GM19467 (cell line): ENCODE measurements around the gene FAM151A.
A peak's percentile ranks its signal among the peaks of the same experiment; 100 is the strongest.

ENCODE experiments used
- ATAC-seq: cut with Tn5 transposase; IDR thresholded peaks from one replicate; pipeline ENCODE4 v1.9.1; 2021; ENCODE audit warnings: mild to moderate bottlenecking, moderate library complexity; ENCODE audit not compliant: unreplicated experiment

The FAM151A gene

GRCh38 chr1:54623216-54624007, at the start of gene FAM151A:
FAM151A (minus strand) TSS chr1:54623525; CDS start chr1:54623395, 130 bp downstream.
- no peak for ATAC-seq

- ATAC-seq: peak; percentile 63
These were observed 48.8 kb upstream of the FAM151A start for GRCh38 chr1:54671985-54672608.

DNA sequence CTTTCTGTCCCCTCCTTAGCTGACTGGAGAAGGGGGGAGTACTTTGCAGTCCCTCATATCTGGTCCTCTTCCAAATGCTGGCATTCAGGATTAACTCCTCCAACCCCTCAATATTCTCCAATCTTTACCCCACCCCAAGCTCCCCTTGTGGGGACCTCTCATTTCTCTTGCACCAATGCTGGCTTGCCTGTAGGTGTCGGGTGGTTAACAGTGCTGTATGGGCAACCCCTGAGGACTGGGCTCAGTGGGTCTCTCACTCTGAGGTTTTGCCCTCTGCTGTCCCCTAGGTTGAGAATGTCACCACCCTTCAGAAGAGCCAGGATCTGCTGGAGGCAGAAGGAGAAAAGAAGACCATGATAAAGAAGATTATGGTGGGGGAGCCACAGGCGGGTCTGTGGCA, 45.2 kb upstream of the FAM151A start:
- no peak for ATAC-seq

DNA sequence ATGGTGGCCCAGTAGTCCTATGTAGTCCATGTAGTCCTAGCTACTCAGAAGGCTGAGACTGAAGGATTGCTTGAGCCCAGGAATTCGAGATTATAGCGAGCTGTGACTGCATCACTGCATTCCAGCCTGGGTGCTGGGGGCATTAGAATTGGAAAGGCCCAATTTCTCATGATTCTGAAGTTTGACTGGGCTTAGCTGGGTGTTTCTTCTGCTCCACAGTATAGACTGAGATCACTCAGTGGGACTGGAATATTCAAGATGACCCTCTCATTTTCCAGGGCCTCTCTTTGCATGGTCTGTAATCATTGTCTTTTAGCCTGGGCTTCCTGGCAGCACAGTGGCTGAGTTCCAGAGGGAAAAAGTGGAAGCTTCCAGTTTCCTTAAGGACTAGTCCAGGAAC, 44.5 kb upstream of the FAM151A start:
- no peak for ATAC-seq

GRCh38 chr1:54666333-54666732, 43.0 kb upstream of the FAM151A start:
- no peak for ATAC-seq

GRCh38 chr1:54665852-54666251, 42.5 kb upstream of the FAM151A start:
- ATAC-seq: no peak

- ATAC-seq: no peak
These were observed 41.0 kb upstream of the FAM151A start for GRCh38 chr1:54664364-54664763.

GRCh38 chr1:54663725-54664124, 40.4 kb upstream of the FAM151A start:
- no peak for ATAC-seq

DNA sequence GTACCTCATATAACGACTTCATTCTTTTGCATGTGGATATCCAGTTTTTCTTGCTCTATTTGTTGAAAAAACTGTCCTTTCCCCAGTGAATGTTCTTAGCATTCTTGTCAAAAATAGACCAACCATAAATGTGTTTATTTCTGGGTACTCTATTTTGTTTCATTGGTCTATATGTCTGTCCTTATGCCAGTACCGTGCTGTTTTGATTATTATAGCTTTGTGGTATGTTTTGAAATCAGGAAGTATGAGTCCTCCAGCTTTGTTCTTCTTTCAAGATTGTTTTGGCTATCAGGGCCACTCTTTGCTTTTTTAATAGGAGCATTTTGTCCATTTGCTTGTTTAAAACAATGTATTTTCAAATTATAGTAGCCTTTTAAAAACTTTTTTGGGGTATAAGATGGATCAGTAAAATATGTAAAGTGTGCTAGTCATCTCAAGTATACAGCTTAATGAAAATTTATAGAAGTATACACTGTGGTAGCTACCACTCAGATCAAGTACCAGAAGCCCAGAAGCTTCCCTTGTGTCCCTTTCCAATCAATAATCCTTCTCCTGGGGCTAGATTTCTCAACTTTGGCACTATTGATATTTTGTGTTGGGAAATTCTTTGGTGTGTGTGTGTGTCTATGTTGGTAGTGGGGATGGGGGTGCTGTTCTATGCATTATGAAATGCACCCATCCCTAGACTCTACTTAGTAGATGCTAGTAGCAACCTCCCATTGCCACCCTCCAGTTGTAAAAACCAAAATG, 35.0 kb upstream of the FAM151A start:
- no peak for ATAC-seq

GRCh38 chr1:54653036-54653435, 29.7 kb upstream of the FAM151A start:
- no peak for ATAC-seq

DNA sequence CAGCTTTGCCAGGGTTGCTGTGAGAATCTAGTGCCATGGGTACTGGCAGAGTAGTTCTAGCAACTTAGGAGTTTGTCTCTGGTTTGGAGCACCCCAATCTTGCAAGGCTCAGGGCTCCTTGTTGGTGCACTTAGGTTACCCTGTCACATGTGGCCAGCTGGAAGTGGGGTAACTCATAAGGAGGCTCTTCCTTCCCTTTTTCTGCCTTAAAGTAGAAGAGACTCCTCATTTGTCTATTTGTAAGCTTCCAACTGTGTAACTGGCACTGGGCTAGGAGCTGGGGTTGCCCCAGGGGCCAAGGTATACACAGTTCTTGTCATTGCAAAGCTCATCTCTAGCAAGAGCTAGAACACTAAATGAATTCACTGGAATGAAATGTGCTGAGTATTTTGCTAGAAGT, 28.8 kb upstream of the FAM151A start:
- ATAC-seq: no peak

- no peak for ATAC-seq
These were observed 28.3 kb upstream of the FAM151A start for GRCh38 chr1:54651608-54652007.

- no peak for ATAC-seq
These were observed 27.1 kb upstream of the FAM151A start for GRCh38 chr1:54650417-54650816.

DNA sequence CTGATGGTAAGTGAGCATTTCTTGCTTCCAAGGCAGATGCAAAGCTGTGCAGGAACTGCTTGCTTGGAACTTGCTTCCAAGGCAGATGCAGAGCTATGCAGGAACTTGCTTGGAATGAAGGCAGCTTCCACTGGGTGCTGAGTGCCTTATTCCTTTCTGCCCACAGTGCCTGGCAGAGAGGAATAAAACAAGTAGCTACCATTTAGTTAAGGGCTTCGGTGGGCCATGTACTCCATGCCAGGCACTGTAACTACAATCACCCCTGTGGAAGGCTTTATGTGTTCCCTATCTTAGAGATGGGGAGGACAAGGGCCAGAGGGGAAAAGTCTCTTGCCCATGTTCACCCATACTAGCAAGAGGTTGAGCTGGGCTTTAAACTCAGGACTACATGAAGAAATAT, 26.6 kb upstream of the FAM151A start:
- ATAC-seq: no peak

- ATAC-seq: no peak
These were observed 26.0 kb upstream of the FAM151A start for GRCh38 chr1:54649130-54649898.

GRCh38 chr1:54645806-54646676, 22.7 kb upstream of the FAM151A start:
- no peak for ATAC-seq

DNA sequence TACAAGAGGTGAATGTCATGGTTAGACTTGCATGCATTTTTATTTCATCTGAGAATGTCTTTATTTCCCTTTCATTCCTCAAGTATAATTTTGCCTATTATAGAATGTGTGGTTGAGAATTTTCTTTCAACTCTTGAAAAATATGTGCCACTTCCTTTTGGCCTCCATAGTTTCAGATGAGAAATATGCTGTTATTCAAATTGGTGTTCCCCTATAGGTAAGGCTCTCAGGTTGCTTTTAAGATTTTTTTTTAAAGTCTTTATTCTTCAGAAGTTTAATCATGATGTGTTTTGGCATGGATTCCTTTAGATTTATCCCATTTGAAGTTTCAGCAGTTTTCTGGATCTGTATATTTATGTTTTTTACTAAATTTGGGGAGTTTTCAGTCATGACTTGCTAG, 20.4 kb upstream of the FAM151A start:
- ATAC-seq: no peak

GRCh38 chr1:54640863-54641836, 17.8 kb upstream of the FAM151A start, which contains the start of gene MROH7:
MROH7 (plus strand) TSS chr1:54641786; CDS start chr1:54652927, 11,141 bp downstream.
- no peak for ATAC-seq

- no peak for ATAC-seq
These were observed 17.0 kb upstream of the FAM151A start for GRCh38 chr1:54640361-54640760.
